Natural killer cell (primary cell): ENCODE data around the gene KRTAP12-2. TPM values are rescaled to one million over a fixed set of nuclear protein-coding genes. Genes with fewer than 3 reads are reported as not detected.
A peak's percentile ranks its signal among the peaks of the same experiment; 100 is the strongest.

Experiments
- ATAC-seq, 3 donors: fragments of 150-1000 bp in 2 of 3; fragments of 200-7000 bp in 1 of 3; cut with Tn5 transposase; 1 replicate in 1 of 3; 2 replicates in 2 of 3; pipeline ENCODE4 v1.10.0; 2021; ENCODE audit warnings: mild to moderate bottlenecking in 2 of 3, moderate library complexity in 2 of 3
- DNase-seq, 2 donors: peaks; one replicate each; pipeline versions ENCODE4 v3.0.0 to v3.0.0-alpha.2; 2013 to 2021; ENCODE audit warnings: mixed read lengths in 1 of 2
- H3K27ac ChIP-seq: one replicate; pipeline ENCODE4 v1.5.1; 2013; ENCODE audit warnings: mild to moderate bottlenecking, low read length
- H3K27me3 ChIP-seq: one replicate; pipeline ENCODE4 v1.6.1; 2013; ENCODE audit warnings: low read length; ENCODE audit not compliant: control insufficient read depth, insufficient read depth
- H3K36me3 ChIP-seq: one replicate; pipeline ENCODE4 v1.6.1; 2013; ENCODE audit warnings: low read length; ENCODE audit not compliant: control insufficient read depth, insufficient read depth
- H3K4me1 ChIP-seq: one replicate; pipeline ENCODE4 v1.6.1; 2013; ENCODE audit warnings: low read length; ENCODE audit not compliant: control insufficient read depth, insufficient read depth
- H3K4me3 ChIP-seq: one replicate; pipeline ENCODE4 v1.5.1; 2013; ENCODE audit warnings: low read length
- H3K9me3 ChIP-seq: one replicate; pipeline ENCODE4 v1.6.1; 2013; ENCODE audit warnings: low read length; ENCODE audit not compliant: control insufficient read depth, insufficient read depth
- H3K27ac Mint-ChIP-seq, 2 donors: one replicate each; pipeline ENCODE4 v1.8.0; 2022; ENCODE audit warnings: mild to moderate bottlenecking in 2 of 2, mixed read lengths in 2 of 2, moderate library complexity in 1 of 2
- H3K27me3 Mint-ChIP-seq, 2 donors: one replicate each; pipeline ENCODE4 v1.8.0; 2022; ENCODE audit warnings: low read depth in 2 of 2, mixed read lengths in 2 of 2
- H3K36me3 Mint-ChIP-seq: one replicate; pipeline ENCODE4 v1.8.0; 2022; ENCODE audit warnings: mixed read lengths
- H3K4me1 Mint-ChIP-seq, 2 donors: one replicate each; pipeline ENCODE4 v1.8.0; 2022; ENCODE audit warnings: mixed read lengths in 2 of 2
- H3K4me3 Mint-ChIP-seq: one replicate; pipeline ENCODE4 v1.8.0; 2022; ENCODE audit warnings: mild to moderate bottlenecking, moderate library complexity, mixed read lengths
- H3K9me3 Mint-ChIP-seq, 2 donors: one replicate each; pipeline ENCODE4 v1.8.0; 2022; ENCODE audit warnings: mixed read lengths in 2 of 2
- WGBS: methylation state at CpG from one replicate; pipeline ENCODE4 v1.1.7; 2013; ENCODE audit warnings: missing lambda C conversion rate; ENCODE audit not compliant: insufficient coverage; 5-methylcytosine and 5-hydroxymethylcytosine counted together
- intact Hi-C: fragments of 100-400 bp; cut with micrococcal nuclease; formaldehyde crosslinking; loops from one replicate; pipeline ENCODE4 v1.14.2; 2022
- total RNA-seq, 4 donors: library from RNA; stranded (reverse); fragments of 120-200 nt in 1 of 4; gene quantifications; one replicate each; pipeline versions ENCODE4 v1.2.3 to v1.2.4, GENCODE V29; 2013 to 2022
- TF ChIP-seq, protein P1 (sequence below): fragments of 200-600 bp; IDR thresholded peaks from one replicate; pipeline ENCODE4 v1.8.0; 2022; ENCODE audit warnings: antibody characterized with exemption

KRTAP12-2 gene
- total RNA-seq, 3 donors from 2014 or later (not counting 1 experiment from before 2014, with no cell fraction given) = not detected

DNA sequence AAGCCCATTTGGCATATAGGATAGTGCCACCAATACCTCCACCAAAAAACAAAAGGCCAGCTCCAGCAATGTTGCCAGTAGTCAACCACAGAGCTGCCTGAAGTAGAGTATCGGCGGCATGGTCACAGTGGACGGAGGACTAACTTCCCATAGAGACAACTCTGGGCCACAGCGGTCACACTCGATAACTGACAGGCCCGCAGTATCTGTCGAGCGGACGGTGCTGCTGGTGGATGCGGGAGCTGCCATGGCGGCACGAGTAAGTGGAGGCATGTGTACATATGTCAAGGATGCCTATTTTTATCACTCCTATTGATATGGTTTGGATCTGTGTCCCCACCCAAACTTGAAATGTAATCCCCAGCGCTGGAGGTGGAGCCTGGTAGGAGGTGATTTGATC lies 11.2 kb upstream of the KRTAP12-2 start:
- DNase-seq (no peak), ATAC-seq (peak in 1 of 3 donors; percentile 19)
- no peak overlapping the region for H3K4me3 Mint-ChIP-seq
- Histone ChIP-seq H3K9me3 (no peaks in the 10 kb centered on the region), H3K27ac (no peak overlapping the region), H3K27me3 (no peaks in the 10 kb centered on the region), H3K36me3 (no peaks in the 10 kb centered on the region), H3K4me3 (no peak overlapping the region), H3K4me1 (no peaks in the 10 kb centered on the region)
- WGBS = 99% methylated on average over 13 of the region's 13 CpGs
- peaks cover 1 to 2% of the 10 kb centered on the region in 2 donors for H3K9me3 Mint-ChIP-seq
- TF ChIP-seq, protein P1, sequence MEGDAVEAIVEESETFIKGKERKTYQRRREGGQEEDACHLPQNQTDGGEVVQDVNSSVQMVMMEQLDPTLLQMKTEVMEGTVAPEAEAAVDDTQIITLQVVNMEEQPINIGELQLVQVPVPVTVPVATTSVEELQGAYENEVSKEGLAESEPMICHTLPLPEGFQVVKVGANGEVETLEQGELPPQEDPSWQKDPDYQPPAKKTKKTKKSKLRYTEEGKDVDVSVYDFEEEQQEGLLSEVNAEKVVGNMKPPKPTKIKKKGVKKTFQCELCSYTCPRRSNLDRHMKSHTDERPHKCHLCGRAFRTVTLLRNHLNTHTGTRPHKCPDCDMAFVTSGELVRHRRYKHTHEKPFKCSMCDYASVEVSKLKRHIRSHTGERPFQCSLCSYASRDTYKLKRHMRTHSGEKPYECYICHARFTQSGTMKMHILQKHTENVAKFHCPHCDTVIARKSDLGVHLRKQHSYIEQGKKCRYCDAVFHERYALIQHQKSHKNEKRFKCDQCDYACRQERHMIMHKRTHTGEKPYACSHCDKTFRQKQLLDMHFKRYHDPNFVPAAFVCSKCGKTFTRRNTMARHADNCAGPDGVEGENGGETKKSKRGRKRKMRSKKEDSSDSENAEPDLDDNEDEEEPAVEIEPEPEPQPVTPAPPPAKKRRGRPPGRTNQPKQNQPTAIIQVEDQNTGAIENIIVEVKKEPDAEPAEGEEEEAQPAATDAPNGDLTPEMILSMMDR = no peak
- intact Hi-C loops = no loop called here
- H3K36me3 Mint-ChIP-seq = peaks cover 4% of the 10 kb centered on the region
- no peak overlapping the region for H3K27ac Mint-ChIP-seq
- H3K27me3 Mint-ChIP-seq = peaks cover 26 to 38% of the 10 kb centered on the region in 2 donors
- H3K4me1 Mint-ChIP-seq = no peaks in the 10 kb centered on the region

DNA sequence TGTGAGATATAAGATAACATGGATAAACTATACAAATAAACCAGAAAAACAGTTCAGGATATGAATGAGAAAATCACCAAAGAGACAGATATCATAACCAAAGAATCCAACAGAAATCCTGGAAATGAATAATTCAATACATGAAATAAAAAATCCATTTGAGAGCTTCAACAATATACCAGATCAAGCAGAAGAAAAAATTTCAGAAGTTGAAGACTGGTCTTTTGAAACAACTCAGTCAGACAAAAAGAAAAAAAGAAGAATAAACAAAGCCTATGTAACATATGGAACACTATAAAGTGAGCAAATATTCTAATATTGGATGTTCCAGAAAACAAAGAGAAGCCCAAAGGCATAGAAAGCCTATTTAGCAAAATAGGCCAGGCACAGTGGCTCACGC lies 5.2 kb upstream of the KRTAP12-2 start:
- Mint-ChIP-seq H3K4me3 (no peak overlapping the region), H3K27ac (no peak overlapping the region), H3K9me3 (peaks cover 3 to 7% of the 10 kb centered on the region in 2 donors), H3K36me3 (peaks cover 15% of the 10 kb centered on the region), H3K4me1 (no peaks in the 10 kb centered on the region), H3K27me3 (peaks cover 22 to 23% of the 10 kb centered on the region in 2 donors)
- no peaks in the 10 kb centered on the region for H3K36me3 ChIP-seq
- WGBS = 100% methylated on average over 1 of the region's 1 CpG
- H3K9me3 ChIP-seq = peaks cover 15% of the 10 kb centered on the region
- intact Hi-C loops = no loop called here
- TF ChIP-seq, protein P1 = no peak
- DNase-seq = no peak
- no peak overlapping the region for H3K4me3 ChIP-seq
- ATAC-seq = no peak
- H3K27ac ChIP-seq = no peak overlapping the region
- H3K27me3 ChIP-seq = no peaks in the 10 kb centered on the region
- no peaks in the 10 kb centered on the region for H3K4me1 ChIP-seq

DNA sequence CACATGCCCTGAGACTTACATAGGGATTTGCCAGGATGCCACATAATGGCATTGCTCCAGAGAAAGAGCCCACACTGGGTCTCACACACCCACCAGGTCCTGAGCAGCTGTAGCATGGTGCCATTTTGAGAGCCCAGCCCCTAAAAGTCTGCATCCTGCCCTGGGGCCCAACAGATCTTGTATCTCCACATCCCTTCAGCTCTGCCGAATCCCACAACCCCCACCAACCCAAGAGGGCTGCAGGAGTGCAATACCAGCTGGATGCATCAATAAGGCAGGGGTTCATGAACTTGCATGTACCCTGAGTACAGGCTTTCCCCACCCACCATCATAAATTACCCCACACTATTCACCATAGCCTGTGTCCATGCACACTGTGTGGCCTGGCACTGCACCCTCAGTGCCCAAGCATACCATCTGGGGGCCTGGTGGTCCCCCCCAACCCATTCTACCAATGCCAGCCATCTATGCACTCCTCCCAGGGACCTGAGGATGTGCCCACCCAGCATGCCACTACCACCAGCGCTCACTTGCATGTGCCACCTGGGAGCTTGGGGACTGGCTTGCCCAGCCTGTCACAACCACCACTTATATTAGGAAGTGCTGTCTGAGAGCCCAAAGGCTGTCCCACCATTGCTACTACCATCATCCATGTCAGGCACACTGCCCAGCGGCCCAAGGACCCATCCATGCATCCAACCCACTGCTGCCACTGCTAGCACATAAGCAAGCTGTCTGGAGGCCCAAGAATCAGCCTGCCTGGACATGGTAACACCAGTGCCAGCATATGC lies 4.1 kb upstream of the KRTAP12-2 start:
- WGBS = 87% methylated on average over 3 of the region's 3 CpGs

More for the DNA sequence above, 4.1 kb upstream of the KRTAP12-2 start:
- TF ChIP-seq, protein P1 = no peak
- ATAC-seq (no peak), DNase-seq (no peak)
- Histone ChIP-seq H3K4me3 (no peak overlapping the region), H3K4me1 (no peaks in the 10 kb centered on the region), H3K27ac (no peak overlapping the region), H3K36me3 (no peaks in the 10 kb centered on the region), H3K9me3 (peaks cover 15% of the 10 kb centered on the region), H3K27me3 (no peaks in the 10 kb centered on the region)
- peaks cover 22 to 23% of the 10 kb centered on the region in 2 donors for H3K27me3 Mint-ChIP-seq
- H3K36me3 Mint-ChIP-seq = peaks cover 15% of the 10 kb centered on the region
- intact Hi-C loops = no loop called here
- peaks cover 3 to 7% of the 10 kb centered on the region in 2 donors for H3K9me3 Mint-ChIP-seq
- no peak overlapping the region for H3K4me3 Mint-ChIP-seq
- H3K27ac Mint-ChIP-seq = no peak overlapping the region
- no peaks in the 10 kb centered on the region for H3K4me1 Mint-ChIP-seq
